Testis (tissue), 2 donors: ENCODE results near the gene NEK5.

Experiments
- POLR2A ChIP-seq: fragments of 450-650 bp; IDR thresholded peaks from one replicate; pipeline ENCODE4 v1.6.1; 2017; ENCODE audit warnings: antibody characterized with exemption, mild to moderate bottlenecking, moderate library complexity
- TF ChIP-seq, protein P1 (sequence below), 3 experiments: fragments of 450-650 bp in 2 of 3; fragments of 200-600 bp in 1 of 3; sonication (generic) in 1 of 3; IDR thresholded peaks; one replicate each; pipeline ENCODE4 v1.5.1; 2016 to 2019; ENCODE audit warnings: antibody characterized with exemption in 3 of 3, mild to moderate bottlenecking in 2 of 3, moderate library complexity in 1 of 3

DNA sequence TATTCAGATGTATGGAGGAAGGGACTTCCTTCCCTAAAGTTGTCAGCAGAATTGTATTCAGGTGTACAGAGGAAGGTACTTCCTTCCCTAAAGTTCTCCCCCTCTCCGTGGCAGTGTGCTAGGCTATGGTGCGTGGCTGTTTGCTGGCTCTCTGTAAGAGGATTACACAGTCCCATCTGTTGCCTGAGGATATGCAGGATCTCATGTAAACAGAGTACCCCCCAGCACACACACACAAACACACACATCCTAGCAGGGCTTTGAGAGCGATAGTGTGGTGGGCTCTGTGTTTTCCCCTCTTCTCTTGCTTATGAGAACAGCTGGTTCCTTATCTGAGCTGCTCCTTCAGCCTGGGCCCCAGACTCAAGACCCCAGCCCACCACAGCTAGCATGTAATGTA, 10.3 kb downstream of the NEK5 start:
- TF ChIP-seq, protein P1, sequence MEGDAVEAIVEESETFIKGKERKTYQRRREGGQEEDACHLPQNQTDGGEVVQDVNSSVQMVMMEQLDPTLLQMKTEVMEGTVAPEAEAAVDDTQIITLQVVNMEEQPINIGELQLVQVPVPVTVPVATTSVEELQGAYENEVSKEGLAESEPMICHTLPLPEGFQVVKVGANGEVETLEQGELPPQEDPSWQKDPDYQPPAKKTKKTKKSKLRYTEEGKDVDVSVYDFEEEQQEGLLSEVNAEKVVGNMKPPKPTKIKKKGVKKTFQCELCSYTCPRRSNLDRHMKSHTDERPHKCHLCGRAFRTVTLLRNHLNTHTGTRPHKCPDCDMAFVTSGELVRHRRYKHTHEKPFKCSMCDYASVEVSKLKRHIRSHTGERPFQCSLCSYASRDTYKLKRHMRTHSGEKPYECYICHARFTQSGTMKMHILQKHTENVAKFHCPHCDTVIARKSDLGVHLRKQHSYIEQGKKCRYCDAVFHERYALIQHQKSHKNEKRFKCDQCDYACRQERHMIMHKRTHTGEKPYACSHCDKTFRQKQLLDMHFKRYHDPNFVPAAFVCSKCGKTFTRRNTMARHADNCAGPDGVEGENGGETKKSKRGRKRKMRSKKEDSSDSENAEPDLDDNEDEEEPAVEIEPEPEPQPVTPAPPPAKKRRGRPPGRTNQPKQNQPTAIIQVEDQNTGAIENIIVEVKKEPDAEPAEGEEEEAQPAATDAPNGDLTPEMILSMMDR (IDR thresholded peaks at IDR 0.05) = no peak
- TF ChIP-seq POLR2A = no peak
